Panc1 (cell line): ENCODE measurements around the gene ZNF74. TPM values are rescaled to one million over a fixed set of nuclear protein-coding genes. Genes with fewer than 3 reads are reported as not detected.

Experiments used
- ATAC-seq: fragments of 200-7000 bp; cut with Tn5 transposase; 2 replicates; pipeline ENCODE4 v1.9.1; 2020; ENCODE audit warnings: mild to moderate bottlenecking, moderate library complexity
- BruUV-seq: library from RNA; stranded (reverse); fragments of 400-500 nt; replicated peaks from 2 replicates; lab custom pipeline; 2021; lab: Mats Ljungman, UMichigan
- CTCF ChIA-PET: fragments of 300-600 bp; sonication (Branson Sonifier 250); formaldehyde crosslinking; loops from one replicate; lab custom pipeline; 2022; ENCODE audit warnings: antibody characterized with exemption; lab: Charles Lee
- POLR2A ChIA-PET: fragments of 300-600 bp; sonication (Branson Sonifier 250); formaldehyde crosslinking; loops from one replicate; lab custom pipeline; 2022; ENCODE audit warnings: antibody characterized with exemption; lab: Charles Lee
- DNase-seq: peaks from one replicate; pipeline ENCODE4 v3.0.0-alpha.2; 2010; ENCODE audit warnings: low read depth, low spot score
- H3K27ac ChIP-seq: 2 replicates; pipeline ENCODE4 v1.5.1; 2011; ENCODE audit warnings: mild to moderate bottlenecking, low read length, inconsistent platforms
- H3K27me3 ChIP-seq: fragments of 200-500 bp; sonication (Bioruptor generic); 2 replicates; pipeline ENCODE4 v1.6.0; 2014; ENCODE audit warnings: low read length, inconsistent platforms; ENCODE audit not compliant: control insufficient read depth, insufficient read depth
- H3K36me3 ChIP-seq: fragments of 200-500 bp; sonication (Bioruptor generic); 2 replicates; pipeline ENCODE4 v1.5.1; 2014; ENCODE audit warnings: inconsistent platforms, mild to moderate bottlenecking, low read length, moderate library complexity; ENCODE audit not compliant: control insufficient read depth, insufficient read depth
- H3K4me1 ChIP-seq: 2 replicates; pipeline ENCODE4 v1.5.1; 2011; ENCODE audit warnings: inconsistent platforms, mild to moderate bottlenecking, low read length, moderate library complexity; ENCODE audit not compliant: control insufficient read depth, insufficient read depth
- H3K4me3 ChIP-seq, 2 experiments: 2 replicates each; pipeline ENCODE4 v1.5.1; 2011 to 2012; ENCODE audit warnings: low read depth in 2 of 2, low read length in 2 of 2, mild to moderate bottlenecking in 2 of 2, inconsistent platforms in 1 of 2, moderate library complexity in 1 of 2
- H3K9me3 ChIP-seq: fragments of 200-500 bp; sonication (Bioruptor generic); 2 replicates; pipeline ENCODE4 v1.5.1; 2014; ENCODE audit warnings: low read depth, mild to moderate bottlenecking, inconsistent platforms, low read length, moderate library complexity; ENCODE audit not compliant: control insufficient read depth, insufficient read depth
- CTCF ChIP-seq: fragments of 450-650 bp; IDR thresholded peaks from 2 replicates; pipeline ENCODE4 v1.5.1; 2017; ENCODE audit warnings: mild to moderate bottlenecking
- POLR2AphosphoS5 ChIP-seq: IDR thresholded peaks from 2 replicates; pipeline ENCODE4 v1.6.1; 2012; ENCODE audit warnings: mild to moderate bottlenecking, low read depth, low read length, moderate library complexity
- REST ChIP-seq, 2 experiments: IDR thresholded peaks; 2 replicates each; pipeline ENCODE4 v1.6.1; 2011 to 2012; ENCODE audit warnings: low read depth in 2 of 2, control low read depth in 1 of 2, low read length in 1 of 2, mild to moderate bottlenecking in 1 of 2, moderate library complexity in 1 of 2; ENCODE audit not compliant: insufficient read depth in 1 of 2
- SIN3A ChIP-seq: IDR thresholded peaks from 2 replicates; pipeline ENCODE4 v1.6.1; 2012; ENCODE audit warnings: low read depth, mild to moderate bottlenecking, low read length, moderate library complexity, borderline replicate concordance; ENCODE audit not compliant: insufficient read depth
- TCF7L2 ChIP-seq: IDR thresholded peaks from 2 replicates; pipeline ENCODE4 v1.6.1; 2011; ENCODE audit warnings: mild to moderate bottlenecking, low read depth, low read length, inconsistent platforms
- in situ Hi-C: cut with HindIII; loops from 2 replicates; pipeline ENCODE4 v1.10.0; 2016; ENCODE audit warnings: low sequenced_read_pairs, low pct_unique_long_range_greater_than_20kb
- intact Hi-C: fragments of 100-400 bp; cut with micrococcal nuclease; formaldehyde crosslinking; loops from one replicate; pipeline ENCODE4 v1.10.0; 2022; ENCODE audit not compliant: unreplicated experiment
- total RNA-seq: library from RNA; stranded (reverse); gene quantifications from one replicate; pipeline ENCODE4 v1.2.1, GENCODE V29; 2021; ENCODE audit not compliant: unreplicated experiment

The ZNF74 gene
- total RNA-seq, 1 experiment from 2014 or later, result 13.2 TPM

GRCh38 chr22:20434264-20434751 lies 40.4 kb downstream of the ZNF74 start:
- DNase-seq, result no peak
- BruUV-seq, result no TSS peak
- TF ChIP-seq TCF7L2 (no peak), SIN3A (no peak), CTCF (no peak), REST (IDR thresholded peaks at IDR 0.05; ENCODE audit: insufficient read depth in 1 of 2, low read depth in 2 of 2, low read length in 1 of 2) (no peak), POLR2AphosphoS5 (no peak)
- H3K9me3 ChIP-seq, result no peaks in the 10 kb centered on the region
- no peak overlapping the region for H3K27ac ChIP-seq
- ATAC-seq, result no peak
- H3K27me3 ChIP-seq, result no peaks in the 10 kb centered on the region
- in situ Hi-C loops, result no loop called here
- intact Hi-C loops, result no loop called here
- no peak overlapping the region for H3K4me3 ChIP-seq
- H3K4me1 ChIP-seq, result no peaks in the 10 kb centered on the region
- ChIA-PET CTCF (no interaction called here), POLR2A (interaction anchor here (0.7 kb wide), 1 partner anchor 123 kb away, joined by 7 read pairs; no protein-coding TSS in a partner anchor)
- no peaks in the 10 kb centered on the region for H3K36me3 ChIP-seq

- H3K27ac ChIP-seq, result no peak overlapping the region
- no peaks in the 10 kb centered on the region for H3K9me3 ChIP-seq
- no peaks in the 10 kb centered on the region for H3K4me1 ChIP-seq
- CTCF ChIA-PET, result no interaction called here
- no peak overlapping the region for H3K4me3 ChIP-seq
- BruUV-seq, result no TSS peak
- no peaks in the 10 kb centered on the region for H3K27me3 ChIP-seq
- TF ChIP-seq CTCF, result no peak
- TF ChIP-seq POLR2AphosphoS5, result no peak
- no peak for TF ChIP-seq REST (IDR thresholded peaks at IDR 0.05; ENCODE audit: insufficient read depth in 1 of 2, low read depth in 2 of 2, low read length in 1 of 2)
- no peak for TF ChIP-seq SIN3A
- TF ChIP-seq TCF7L2, result no peak
- in situ Hi-C loops (no loop called here), intact Hi-C loops (no loop called here)
- ATAC-seq, result no peak
- POLR2A ChIA-PET, result no interaction called here
- DNase-seq, result no peak
- H3K36me3 ChIP-seq, result no peaks in the 10 kb centered on the region
Measured at GRCh38 chr22:20434773-20435172, 40.8 kb downstream of the ZNF74 start.
